H9 (cell line): ENCODE measurements around the gene CLECL1. TPM values are rescaled to one million over a fixed set of nuclear protein-coding genes. Genes with fewer than 3 reads are reported as not detected.

Source experiments
- DNase-seq: peaks from one replicate; pipeline ENCODE4 v3.0.0-alpha.2; 2017
- H2AFZ ChIP-seq: one replicate; pipeline ENCODE4 v1.6.1; 2013; ENCODE audit warnings: mild to moderate bottlenecking, low read length, control low read depth, moderate library complexity
- H2AK5ac ChIP-seq: 2 replicates; pipeline ENCODE4 v1.6.1; 2013; ENCODE audit warnings: low read length, control low read depth, mixed read lengths; ENCODE audit not compliant: insufficient read length
- H2BK120ac ChIP-seq: one replicate; pipeline ENCODE4 v1.6.1; 2013; ENCODE audit warnings: low read depth, mild to moderate bottlenecking, low read length, control low read depth, inconsistent platforms; ENCODE audit not compliant: poor library complexity, severe bottlenecking
- H2BK12ac ChIP-seq: 2 replicates; pipeline ENCODE4 v1.6.1; 2013; ENCODE audit warnings: low read length, control low read depth, mixed read lengths, low read depth; ENCODE audit not compliant: insufficient read length
- H2BK15ac ChIP-seq: 2 replicates; pipeline ENCODE4 v1.6.1; 2013; ENCODE audit warnings: low read depth, low read length, control low read depth
- H2BK20ac ChIP-seq: one replicate; pipeline ENCODE4 v1.6.1; 2013; ENCODE audit warnings: low read depth, mild to moderate bottlenecking, low read length, control low read depth, inconsistent platforms; ENCODE audit not compliant: poor library complexity, severe bottlenecking
- H2BK5ac ChIP-seq: 2 replicates; pipeline ENCODE4 v1.6.1; 2013; ENCODE audit warnings: low read length, control low read depth, mixed read lengths; ENCODE audit not compliant: insufficient read length
- H3K14ac ChIP-seq: 2 replicates; pipeline ENCODE4 v1.6.1; 2013; ENCODE audit warnings: low read length, control low read depth; ENCODE audit not compliant: insufficient read depth
- H3K18ac ChIP-seq: 2 replicates; pipeline ENCODE4 v1.6.1; 2013; ENCODE audit warnings: low read depth, mild to moderate bottlenecking, mixed read lengths, low read length, control low read depth; ENCODE audit not compliant: insufficient read length
- H3K23ac ChIP-seq: 2 replicates; pipeline ENCODE4 v1.6.1; 2013; ENCODE audit warnings: low read length, control low read depth, mixed read lengths, low read depth; ENCODE audit not compliant: insufficient read length
- H3K23me2 ChIP-seq: 2 replicates; pipeline ENCODE4 v1.6.1; 2013; ENCODE audit warnings: low read depth, mild to moderate bottlenecking, mixed read lengths, low read length, control low read depth; ENCODE audit not compliant: insufficient read length, poor library complexity, severe bottlenecking
- H3K27ac ChIP-seq: 2 replicates; pipeline ENCODE4 v1.5.1; 2013; ENCODE audit warnings: low read length, control low read depth, mixed read lengths, low read depth; ENCODE audit not compliant: insufficient read length
- H3K27me3 ChIP-seq: 2 replicates; pipeline ENCODE4 v1.6.1; 2013; ENCODE audit warnings: low read length, control low read depth, inconsistent platforms; ENCODE audit not compliant: insufficient read depth
- H3K4ac ChIP-seq: 2 replicates; pipeline ENCODE4 v1.6.1; 2013; ENCODE audit warnings: low read depth, mild to moderate bottlenecking, control low read depth, inconsistent platforms, low read length, moderate library complexity
- H3K4me1 ChIP-seq: 2 replicates; pipeline ENCODE4 v1.6.1; 2013; ENCODE audit warnings: low read length, control low read depth, inconsistent platforms; ENCODE audit not compliant: insufficient read depth
- H3K4me2 ChIP-seq: 2 replicates; pipeline ENCODE4 v1.6.1; 2013; ENCODE audit warnings: low read length, control low read depth, mixed read lengths; ENCODE audit not compliant: insufficient read length, insufficient read depth
- H3K56ac ChIP-seq: 2 replicates; pipeline ENCODE4 v1.6.1; 2013; ENCODE audit warnings: low read depth, mild to moderate bottlenecking, mixed read lengths, low read length, control low read depth; ENCODE audit not compliant: insufficient read length
- H3K79me1 ChIP-seq: 2 replicates; pipeline ENCODE4 v1.6.1; 2013; ENCODE audit warnings: low read depth, mild to moderate bottlenecking, moderate library complexity, low read length, control low read depth, inconsistent platforms; ENCODE audit not compliant: insufficient read depth, poor library complexity, severe bottlenecking
- H3K79me2 ChIP-seq: 2 replicates; pipeline ENCODE4 v1.6.1; 2013; ENCODE audit warnings: low read length, control low read depth, inconsistent platforms; ENCODE audit not compliant: insufficient read depth
- H3K9ac ChIP-seq: 2 replicates; pipeline ENCODE4 v1.6.1; 2013; ENCODE audit warnings: low read length, control low read depth, mixed read lengths; ENCODE audit not compliant: insufficient read length; ENCODE audit errors: extremely low read depth
- H3K9me3 ChIP-seq: one replicate; pipeline ENCODE4 v1.6.1; 2013; ENCODE audit warnings: low read depth, low read length, inconsistent platforms; ENCODE audit not compliant: control insufficient read depth
- H3T11ph ChIP-seq: one replicate; pipeline ENCODE4 v1.6.1; 2013; ENCODE audit warnings: mild to moderate bottlenecking, low read length, control low read depth, inconsistent platforms
- H4K20me1 ChIP-seq: one replicate; pipeline ENCODE4 v1.6.1; 2013; ENCODE audit not compliant: control insufficient read depth, insufficient read length, insufficient read depth
- H4K5ac ChIP-seq: 2 replicates; pipeline ENCODE4 v1.6.1; 2013; ENCODE audit warnings: low read depth, mild to moderate bottlenecking, mixed read lengths, low read length, control low read depth; ENCODE audit not compliant: insufficient read length
- H4K8ac ChIP-seq: replicated peaks from 2 replicates; pipeline ENCODE4 v1.6.1; 2013; ENCODE audit warnings: low read length, control low read depth, mixed read lengths, low read depth; ENCODE audit not compliant: insufficient read length
- H4K91ac ChIP-seq: 2 replicates; pipeline ENCODE4 v1.6.1; 2013; ENCODE audit warnings: low read depth, mild to moderate bottlenecking, moderate library complexity, mixed read lengths, low read length, control low read depth; ENCODE audit not compliant: insufficient read length
- H3K27ac Mint-ChIP-seq, 3 experiments: 2 replicates in 2 of 3; 3 replicates in 1 of 3; pipeline ENCODE4 v1.8.0; 2020 to 2021; ENCODE audit warnings: mixed read lengths in 3 of 3, mild to moderate bottlenecking in 1 of 3, moderate library complexity in 1 of 3
- H3K27me3 Mint-ChIP-seq: 2 replicates; pipeline ENCODE4 v1.8.0; 2021; ENCODE audit warnings: low read depth, mild to moderate bottlenecking, moderate library complexity, mixed read lengths
- H3K36me3 Mint-ChIP-seq, 3 experiments: 2 replicates in 2 of 3; 3 replicates in 1 of 3; pipeline ENCODE4 v1.8.0; 2020 to 2021; ENCODE audit warnings: low read depth in 3 of 3, mixed read lengths in 3 of 3; ENCODE audit not compliant: insufficient read depth in 1 of 3
- H3K4me1 Mint-ChIP-seq, 2 experiments: 2 replicates each; pipeline ENCODE4 v1.8.0; 2020; ENCODE audit warnings: mixed read lengths in 2 of 2
- H3K4me3 Mint-ChIP-seq, 2 experiments: 2 replicates in 1 of 2; 3 replicates in 1 of 2; pipeline ENCODE4 v1.8.0; 2020 to 2021; ENCODE audit warnings: mild to moderate bottlenecking in 2 of 2, mixed read lengths in 2 of 2, moderate library complexity in 1 of 2
- H3K9me3 Mint-ChIP-seq, 2 experiments: 2 replicates in 1 of 2; 3 replicates in 1 of 2; pipeline ENCODE4 v1.8.0; 2020; ENCODE audit warnings: mild to moderate bottlenecking in 2 of 2, mixed read lengths in 2 of 2, moderate library complexity in 1 of 2
- CTCF ChIP-seq: fragments of 200-600 bp; sonication (generic); conservative IDR thresholded peaks from 3 replicates; pipeline ENCODE4 v1.8.0; 2021; ENCODE audit warnings: antibody characterized with exemption, mild to moderate bottlenecking
- WGBS: extraction: QIAGEN DNeasy Blood & Tissue Kit; methylation state at CpG from one replicate; pipeline ENCODE4 v1.1.7; 2013; ENCODE audit warnings: missing lambda C conversion rate, low lambda C conversion rate, mixed read lengths; ENCODE audit not compliant: insufficient read length; ENCODE audit errors: extremely low coverage; 5-methylcytosine and 5-hydroxymethylcytosine counted together
- total RNA-seq: library from RNA; stranded (reverse); gene quantifications from 2 replicates; pipeline ENCODE4 v1.2.1, GENCODE V29; 2021

The CLECL1 gene
- total RNA-seq, 1 experiment from 2014 or later = not detected

GRCh38 chr12:9731393-9731792 is 1.5 kb downstream of the CLECL1 start:
- WGBS = no CpG with 5 or more reads among the region's 6 CpGs
- Histone ChIP-seq H2BK15ac (no peak overlapping the region), H4K91ac (no peak overlapping the region), H2AK5ac (no peak overlapping the region), H4K20me1 (no peaks in the 10 kb centered on the region), H3T11ph (no peak overlapping the region), H4K5ac (no peak overlapping the region), H3K18ac (no peak overlapping the region), H2BK20ac (no peak overlapping the region), H3K4me1 (no peaks in the 10 kb centered on the region), H2AFZ (no peak overlapping the region), H4K8ac (no peak overlapping the region), H2BK120ac (no peak overlapping the region), H3K27me3 (no peaks in the 10 kb centered on the region), H3K79me2 (no peaks in the 10 kb centered on the region), H2BK5ac (no peak overlapping the region), H3K56ac (no peak overlapping the region), H3K9me3 (no peaks in the 10 kb centered on the region), H2BK12ac (no peak overlapping the region), H3K14ac (no peak overlapping the region), H3K27ac (no peak overlapping the region), H3K4ac (no peak overlapping the region), H3K23me2 (no peaks in the 10 kb centered on the region), H3K9ac (no peak overlapping the region), H3K79me1 (no peaks in the 10 kb centered on the region), H3K4me2 (no peak overlapping the region), H3K23ac (no peak overlapping the region)
- TF ChIP-seq CTCF = no peak
- no peak overlapping the region for H3K27ac Mint-ChIP-seq
- H3K4me1 Mint-ChIP-seq = no peaks in the 10 kb centered on the region
- DNase-seq = no peak
- no peaks in the 10 kb centered on the region for H3K27me3 Mint-ChIP-seq
- no peaks in the 10 kb centered on the region for H3K36me3 Mint-ChIP-seq
- no peak overlapping the region for H3K4me3 Mint-ChIP-seq
- no peaks in the 10 kb centered on the region for H3K9me3 Mint-ChIP-seq
